GM19324 (cell line): ENCODE data around the gene ARHGDIB.

ENCODE experiments used
- ATAC-seq: cut with Tn5 transposase; IDR thresholded peaks from one replicate; pipeline ENCODE4 v1.9.1; 2021; ENCODE audit warnings: mild to moderate bottlenecking, moderate library complexity; ENCODE audit not compliant: unreplicated experiment, low FRiP score

ARHGDIB gene

DNA sequence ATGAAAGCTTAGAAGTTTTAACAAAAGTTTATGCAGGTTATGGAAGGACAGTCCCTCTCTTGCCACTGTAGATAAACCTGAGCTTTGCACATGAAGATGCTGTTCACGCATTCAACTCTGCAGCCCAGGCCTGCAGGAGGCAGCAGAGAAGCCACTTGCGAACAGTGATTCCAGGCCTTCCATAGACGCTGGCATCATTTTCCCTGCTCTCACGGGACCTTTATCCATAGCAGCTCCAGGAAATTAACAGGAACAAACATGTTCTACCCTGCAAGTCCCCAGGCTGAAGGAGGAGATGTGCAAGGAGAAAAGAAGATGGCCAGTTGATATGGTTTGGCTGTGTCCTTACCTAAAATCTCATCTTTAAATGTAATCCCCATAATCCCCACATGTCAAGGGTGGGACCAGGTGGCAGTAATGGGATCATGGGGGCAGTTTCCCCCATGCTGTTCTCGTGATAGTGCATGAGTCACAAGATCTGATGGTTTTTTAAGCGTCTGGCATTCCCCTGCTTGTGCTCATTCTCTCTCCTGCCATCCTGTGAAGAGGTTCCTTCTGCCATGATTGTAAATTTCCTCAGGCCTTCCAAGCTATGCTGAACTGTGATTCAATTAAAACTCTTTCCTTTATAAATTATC is 25.1 kb downstream of the ARHGDIB start:
- no peak for ATAC-seq

DNA sequence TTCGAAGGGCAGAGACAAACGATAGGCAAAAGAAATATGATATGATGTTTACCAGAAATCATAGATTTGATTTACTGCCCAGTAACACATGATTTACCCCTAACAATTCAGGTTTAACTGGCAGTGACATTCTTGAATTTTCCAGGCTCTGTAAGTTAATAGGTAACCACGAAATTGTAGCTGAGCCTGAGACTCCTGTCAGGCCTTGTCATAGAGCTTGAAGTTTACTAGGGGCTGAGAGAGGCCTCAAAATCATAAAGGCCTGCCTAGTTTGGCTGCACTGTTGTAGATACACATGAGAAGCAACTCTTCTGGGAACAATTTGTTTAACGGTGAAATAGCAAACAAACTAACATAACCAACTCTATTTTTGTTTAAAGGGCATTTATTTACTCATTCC is 26.4 kb downstream of the ARHGDIB start:
- ATAC-seq, result no peak

DNA sequence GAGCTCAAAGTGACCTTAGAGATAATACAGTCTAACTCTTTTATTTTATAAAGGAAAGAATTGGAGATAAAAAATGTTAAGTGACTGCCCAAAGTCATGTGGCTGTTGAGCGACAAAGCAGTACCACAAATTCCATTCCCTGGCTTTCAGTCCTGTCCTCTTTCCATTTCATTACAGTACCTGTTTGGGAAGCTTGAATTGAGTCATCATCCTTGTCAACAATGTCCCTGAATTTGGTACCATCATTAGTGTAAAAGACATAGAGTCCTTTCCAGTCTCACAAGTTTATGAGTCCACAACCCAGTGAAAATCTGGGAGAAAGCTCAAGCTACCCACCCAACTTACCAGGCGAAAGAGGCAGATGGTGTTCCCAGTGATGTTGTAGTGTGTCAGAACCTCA is 26.9 kb downstream of the ARHGDIB start:
- no peak for ATAC-seq

DNA sequence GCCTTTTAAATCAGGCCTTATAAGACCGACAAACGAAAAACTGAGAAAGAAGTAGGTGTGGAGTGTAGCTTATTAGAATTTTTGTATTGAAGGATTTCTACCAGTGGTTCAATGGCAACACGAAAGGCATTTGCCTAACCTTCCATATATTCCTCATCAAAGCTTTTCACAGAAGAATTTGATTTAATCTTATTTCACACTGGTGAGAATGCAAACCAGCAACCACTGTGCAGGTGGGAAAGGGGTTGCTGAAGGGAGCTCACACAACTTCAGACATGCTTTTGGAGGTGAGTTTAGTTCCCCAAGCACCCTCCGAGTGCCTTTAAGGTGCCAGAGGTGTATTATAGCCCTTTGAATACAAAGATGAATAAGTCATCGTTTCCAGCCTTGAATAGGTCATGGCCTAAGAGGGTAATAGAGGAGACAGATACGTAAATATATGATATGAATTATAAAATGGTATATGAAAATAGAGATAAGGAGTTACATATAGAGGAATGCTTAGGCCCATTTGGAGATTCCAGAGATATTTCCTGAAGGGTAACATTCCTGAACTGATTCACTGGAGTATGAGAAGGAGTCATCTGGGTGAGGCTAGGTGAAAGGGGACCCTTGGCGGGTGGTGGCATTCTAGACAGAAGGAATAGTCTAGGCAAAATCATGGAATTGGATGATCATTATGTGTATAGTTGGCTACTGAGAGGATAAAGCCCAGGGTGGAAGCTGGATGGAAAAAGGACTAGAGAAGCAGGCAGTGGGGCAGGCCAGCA is 29.4 kb downstream of the ARHGDIB start:
- ATAC-seq, result no peak

DNA sequence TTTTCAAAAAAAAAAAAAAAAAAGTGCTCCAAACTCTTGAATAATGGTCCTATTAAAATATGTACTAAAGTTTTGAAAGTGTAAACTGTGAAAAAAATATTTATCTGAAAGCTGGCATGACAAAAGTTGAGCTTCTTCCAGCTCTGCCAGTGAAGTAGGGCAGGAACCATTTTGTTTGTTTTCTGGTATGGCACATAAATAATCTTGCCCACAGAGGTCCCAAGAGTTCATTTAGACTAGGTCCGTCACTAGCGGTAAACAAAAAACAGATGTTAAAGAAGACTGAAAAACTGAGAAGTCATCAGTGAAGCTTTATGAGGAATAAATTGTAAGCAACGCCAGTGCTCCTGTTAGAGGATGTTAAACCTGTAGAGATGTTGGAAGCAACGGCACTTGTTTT is 30.0 kb downstream of the ARHGDIB start:
- ATAC-seq, result no peak

DNA sequence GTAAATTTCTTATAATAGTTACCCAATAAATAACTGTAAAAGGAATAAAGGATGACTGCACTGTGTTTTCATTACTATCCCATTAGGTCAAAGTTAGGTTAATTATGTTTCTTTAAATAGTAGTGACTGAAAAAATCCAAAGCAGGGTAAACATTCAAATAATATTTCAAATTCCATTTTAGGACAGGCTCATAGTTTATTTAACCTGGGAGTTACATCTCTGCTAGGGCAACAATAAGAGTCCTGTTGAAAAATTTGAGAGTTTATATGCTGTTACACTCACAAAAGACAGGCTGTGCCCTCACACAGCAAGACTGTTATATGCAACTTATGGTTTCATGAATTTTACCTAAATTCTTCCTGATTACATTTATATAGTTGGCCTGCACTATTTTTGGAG is 31.1 kb downstream of the ARHGDIB start:
- no peak for ATAC-seq

DNA sequence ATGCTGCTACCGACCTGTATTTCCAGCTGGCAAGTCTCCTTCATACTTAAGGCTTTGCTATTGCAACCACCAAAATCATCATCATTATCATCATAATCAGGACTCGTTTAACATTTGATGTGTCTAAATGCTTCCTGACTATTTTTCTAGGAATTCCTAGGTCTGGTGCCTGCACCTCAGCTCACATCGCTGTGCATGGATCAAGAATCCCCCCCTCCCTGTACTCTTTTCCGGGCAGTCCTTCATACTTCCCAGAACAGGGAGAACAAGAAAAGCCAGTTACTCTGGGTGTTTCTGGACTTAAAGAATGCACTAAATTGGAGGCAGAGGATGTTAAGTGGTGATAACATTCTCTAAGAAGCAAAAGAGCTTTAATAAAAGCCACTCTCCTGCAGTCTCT is 32.5 kb downstream of the ARHGDIB start:
- ATAC-seq, result no peak

DNA sequence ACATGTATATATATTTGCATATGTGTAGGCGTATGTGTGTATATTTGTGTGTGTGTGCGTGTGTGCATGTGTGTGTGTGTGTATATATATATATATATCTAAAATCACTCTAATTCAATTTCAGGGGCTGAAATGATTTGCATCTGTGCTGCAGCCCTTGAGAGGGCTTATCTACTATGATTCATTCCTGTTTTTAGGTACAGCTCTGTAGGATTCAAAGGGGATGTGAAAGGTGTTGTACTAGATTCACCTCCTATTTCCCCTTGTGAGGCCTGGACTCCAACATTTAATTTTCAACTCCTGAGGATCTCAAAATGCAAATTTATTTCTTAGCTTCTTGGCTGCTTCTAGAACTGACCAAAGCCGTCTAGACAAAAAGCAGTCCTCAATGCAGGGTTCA is 34.1 kb downstream of the ARHGDIB start:
- ATAC-seq, result no peak

DNA sequence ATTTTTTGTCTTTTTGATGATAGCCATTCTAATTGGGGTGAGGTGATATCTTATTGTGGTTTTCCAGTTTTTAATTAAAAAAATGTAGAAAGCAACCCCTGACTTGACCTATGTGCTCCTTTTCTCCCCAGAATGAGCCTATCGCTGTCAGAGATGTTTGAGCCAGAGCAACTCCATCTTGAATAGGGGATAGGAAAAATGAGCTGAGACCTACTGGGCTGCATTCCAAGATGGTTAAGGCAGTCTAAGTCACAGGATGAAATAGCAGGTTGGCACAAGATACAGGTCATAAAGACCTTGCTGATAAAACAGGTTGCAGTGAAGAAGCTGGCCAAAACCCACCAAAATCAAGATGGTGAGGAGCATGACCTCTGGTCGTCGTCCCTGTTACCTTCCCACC is 36.9 kb downstream of the ARHGDIB start:
- ATAC-seq, result no peak

DNA sequence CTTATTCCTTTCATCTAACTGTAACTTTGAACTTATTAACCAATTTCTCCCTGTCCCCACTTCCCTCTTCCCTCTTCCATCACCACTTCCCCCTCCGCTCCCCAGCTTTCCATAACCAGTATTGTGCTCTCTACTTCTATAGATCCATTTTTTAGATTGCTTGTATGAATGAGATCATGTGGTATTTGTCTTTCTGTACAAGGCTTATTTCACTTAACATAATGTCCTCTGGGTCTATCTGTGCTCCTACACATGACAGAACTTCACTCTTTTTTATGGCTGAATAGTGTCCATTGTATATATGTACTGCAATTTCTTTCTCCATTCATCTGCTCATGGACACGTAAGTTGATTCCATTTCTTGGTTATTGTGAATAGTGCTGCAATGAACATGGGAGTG is 37.5 kb downstream of the ARHGDIB start:
- no peak for ATAC-seq

DNA sequence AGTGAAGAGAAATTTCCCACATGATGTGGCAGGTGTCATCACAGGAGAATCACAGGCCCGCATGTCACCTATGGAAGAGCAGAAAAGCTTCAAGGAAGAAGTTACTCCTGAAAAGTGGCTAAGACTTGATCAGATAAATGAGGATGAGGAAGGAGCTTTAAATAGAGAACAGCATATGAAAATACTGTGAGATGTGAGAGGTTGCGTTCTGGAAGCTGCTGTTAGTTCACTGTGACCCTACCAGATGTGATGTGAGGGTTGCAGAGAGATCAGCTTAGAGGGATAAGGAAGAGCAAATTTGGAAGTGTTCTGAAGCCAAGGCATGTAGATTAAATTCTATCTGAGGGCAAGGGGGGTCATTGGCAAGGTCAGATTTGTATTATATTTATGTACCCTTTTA is 40.2 kb downstream of the ARHGDIB start:
- ATAC-seq, result peak; percentile 67

DNA sequence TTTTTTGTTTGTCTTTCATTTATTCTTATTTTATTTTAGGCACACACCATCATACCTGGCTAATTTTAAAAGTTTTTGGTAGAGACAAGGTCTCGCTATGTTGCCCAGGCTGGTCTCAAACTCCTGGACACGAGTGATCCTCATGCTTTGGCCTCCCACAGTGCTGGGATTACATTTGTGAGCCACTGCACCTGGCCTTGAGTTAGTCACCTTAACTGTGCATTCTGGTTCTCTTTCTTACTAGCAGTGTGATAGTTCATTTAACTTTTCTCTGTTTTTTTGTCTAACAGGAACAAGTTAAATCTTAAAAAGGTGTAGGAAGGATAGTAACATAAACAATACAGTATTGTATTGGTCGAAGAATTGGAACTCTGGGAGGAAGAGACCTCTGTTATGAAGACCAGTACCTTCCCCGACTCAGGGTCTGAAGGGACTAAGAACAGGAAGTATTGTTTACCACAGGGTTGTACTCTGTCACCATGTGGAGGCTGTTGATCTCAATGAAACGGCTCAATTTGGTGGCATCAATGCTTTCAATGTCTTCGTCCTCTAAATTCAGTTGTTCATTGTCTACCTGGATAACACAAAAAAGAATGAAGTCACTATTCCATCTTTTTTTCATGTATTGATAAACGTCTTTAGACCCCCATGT is 40.8 kb downstream of the ARHGDIB start:
- ATAC-seq, result peak; percentile 74

DNA sequence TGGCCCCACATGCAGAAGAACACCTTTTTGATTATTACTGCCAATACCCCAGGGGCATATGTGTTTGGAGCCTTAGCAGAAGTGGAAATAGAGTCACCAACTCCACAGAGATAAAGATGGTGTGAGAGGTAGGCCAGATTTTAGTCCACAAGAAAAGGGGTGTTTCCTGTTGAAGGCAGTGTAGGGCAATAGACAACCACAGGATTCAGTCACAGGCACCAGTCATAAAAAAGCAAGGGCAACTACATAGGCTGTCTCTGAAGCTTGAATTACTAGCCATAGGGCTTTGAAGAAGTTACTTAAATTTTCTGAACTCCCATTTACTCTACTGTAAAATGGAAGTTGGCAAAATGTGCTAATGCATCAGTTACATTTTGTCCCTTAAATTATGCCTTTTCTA is 41.9 kb downstream of the ARHGDIB start:
- no peak for ATAC-seq

DNA sequence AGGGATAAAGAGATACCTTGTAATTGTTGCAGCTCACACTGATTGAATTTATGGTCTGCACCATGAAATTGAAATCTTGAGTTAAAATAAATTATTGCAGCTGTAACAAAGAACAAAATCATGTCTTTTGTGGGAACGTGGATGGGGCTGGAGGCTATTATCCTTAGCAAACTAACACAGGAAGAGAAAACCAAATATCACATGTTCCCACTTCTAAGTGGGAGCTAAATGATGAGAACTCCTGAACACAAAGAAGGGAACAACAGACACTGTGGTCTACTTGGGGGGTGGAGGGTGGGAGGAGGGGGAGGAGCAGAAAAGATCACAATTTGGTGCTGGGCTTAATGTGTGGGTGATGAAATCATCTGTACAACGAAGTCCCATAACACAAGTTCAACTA is 45.7 kb downstream of the ARHGDIB start:
- ATAC-seq, result no peak

DNA sequence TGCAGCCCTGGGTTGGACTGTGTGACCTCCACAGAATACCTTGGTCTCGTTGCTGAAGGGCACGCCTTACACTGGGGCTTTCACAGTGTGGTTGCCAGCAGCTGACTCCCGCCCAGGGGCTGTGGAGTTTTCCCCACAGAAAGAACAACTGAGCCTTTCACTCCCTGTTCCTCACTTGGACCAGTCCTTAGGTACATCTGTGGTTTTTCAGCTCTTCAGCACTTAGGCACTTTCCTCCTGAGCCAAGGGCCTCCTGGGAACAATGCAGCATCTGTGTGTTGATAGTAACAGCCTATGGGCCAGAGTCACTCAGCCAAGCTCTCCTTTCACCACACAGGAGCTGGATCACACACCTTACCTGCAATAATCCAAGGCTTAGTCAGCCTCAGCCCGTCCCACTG is 48.0 kb downstream of the ARHGDIB start:
- no peak for ATAC-seq

DNA sequence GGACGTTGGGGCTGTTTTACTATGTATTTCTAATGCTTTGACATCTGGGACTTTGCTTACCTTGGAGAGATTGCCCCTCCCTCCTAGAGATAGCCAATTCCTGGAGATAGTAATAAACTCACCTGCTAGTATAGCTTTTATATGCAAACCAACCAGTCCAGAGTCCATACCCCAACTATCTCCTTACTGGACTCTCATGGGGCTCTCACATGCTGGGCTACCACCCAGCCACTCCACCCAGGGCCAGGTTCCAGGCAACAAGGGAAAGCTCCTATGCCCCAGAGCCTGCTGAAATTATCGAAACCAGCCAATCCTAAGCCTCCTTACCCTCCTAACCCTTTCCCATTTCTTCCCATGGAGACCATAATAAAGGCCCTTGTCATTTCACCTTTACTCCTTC is 50.3 kb downstream of the ARHGDIB start:
- no peak for ATAC-seq

DNA sequence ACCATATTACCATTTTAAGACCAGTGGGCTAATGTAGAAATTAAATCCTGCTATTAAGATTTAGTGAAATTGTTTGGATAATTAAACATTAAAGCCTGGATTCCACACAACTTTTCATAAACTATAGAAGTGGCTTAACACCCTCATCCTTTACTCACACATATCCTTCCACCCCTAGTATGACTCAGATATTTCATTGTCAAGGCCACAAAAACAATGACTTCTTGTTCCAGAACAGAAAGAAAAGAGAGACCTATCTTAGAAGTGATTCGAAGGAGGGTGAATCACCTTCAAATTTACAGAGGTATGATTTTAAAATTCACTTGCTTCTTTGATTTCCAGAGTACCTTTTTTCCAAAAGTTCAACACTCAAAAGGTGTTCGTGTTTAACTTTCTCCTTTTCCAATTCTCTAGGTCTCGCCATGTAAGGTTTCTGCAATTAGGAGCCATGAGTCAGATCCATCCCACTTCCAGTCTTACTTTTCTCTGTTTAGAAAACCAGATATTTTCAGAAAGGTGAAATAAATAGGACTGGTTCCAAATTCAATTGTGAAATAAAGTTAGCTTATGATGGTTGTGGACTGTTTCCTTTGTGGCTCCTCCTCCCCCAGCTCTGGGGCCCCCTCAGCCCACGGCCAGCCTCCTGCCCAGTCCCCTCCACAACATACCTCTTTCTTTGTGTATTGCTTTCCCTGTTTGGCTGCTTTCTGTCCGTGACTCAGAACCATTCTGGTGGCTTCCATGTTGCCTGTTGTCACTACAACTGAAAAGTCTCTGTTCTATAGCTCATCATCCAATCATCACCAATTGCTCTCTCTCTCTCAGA is 51.1 kb downstream of the ARHGDIB start:
- ATAC-seq, result no peak

DNA sequence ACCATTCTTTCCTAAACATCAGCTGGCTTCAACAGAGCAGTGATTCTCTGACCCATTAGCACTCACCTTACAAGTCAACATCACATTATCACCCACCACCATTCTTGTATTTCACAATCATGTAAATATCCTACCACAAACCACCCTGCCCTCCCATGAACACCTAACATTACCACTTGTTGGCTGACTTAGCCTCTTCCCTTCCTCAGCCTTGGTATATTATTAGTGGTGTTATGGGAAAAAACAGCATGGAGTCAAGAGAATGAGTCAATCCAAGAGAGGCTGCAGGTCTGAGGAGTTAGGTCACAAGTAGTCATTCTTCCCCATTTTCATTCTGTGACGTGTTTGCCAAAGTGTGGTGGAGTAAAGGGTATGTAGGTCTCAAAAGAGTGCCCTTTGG is 53.4 kb downstream of the ARHGDIB start:
- ATAC-seq, result no peak

DNA sequence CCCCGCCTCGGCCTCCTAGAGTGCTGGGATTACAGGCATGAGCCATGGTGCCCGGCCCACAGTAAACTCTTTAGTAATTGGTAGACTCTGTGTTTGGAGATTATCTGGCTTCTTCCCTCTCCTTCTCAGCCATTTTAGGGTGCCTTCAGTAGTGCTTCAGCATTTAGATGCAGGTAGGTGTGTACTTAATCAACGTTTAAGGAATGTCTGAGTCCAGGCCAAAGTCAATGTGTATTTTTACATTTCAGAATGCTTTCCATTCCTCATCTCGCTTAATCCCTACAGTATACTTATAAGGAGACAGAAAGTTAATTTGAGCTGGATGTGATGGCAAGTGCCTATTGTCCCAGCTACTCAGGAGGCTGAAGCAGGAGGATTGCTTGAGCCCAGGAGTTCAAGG is 55.3 kb downstream of the ARHGDIB start:
- no peak for ATAC-seq

DNA sequence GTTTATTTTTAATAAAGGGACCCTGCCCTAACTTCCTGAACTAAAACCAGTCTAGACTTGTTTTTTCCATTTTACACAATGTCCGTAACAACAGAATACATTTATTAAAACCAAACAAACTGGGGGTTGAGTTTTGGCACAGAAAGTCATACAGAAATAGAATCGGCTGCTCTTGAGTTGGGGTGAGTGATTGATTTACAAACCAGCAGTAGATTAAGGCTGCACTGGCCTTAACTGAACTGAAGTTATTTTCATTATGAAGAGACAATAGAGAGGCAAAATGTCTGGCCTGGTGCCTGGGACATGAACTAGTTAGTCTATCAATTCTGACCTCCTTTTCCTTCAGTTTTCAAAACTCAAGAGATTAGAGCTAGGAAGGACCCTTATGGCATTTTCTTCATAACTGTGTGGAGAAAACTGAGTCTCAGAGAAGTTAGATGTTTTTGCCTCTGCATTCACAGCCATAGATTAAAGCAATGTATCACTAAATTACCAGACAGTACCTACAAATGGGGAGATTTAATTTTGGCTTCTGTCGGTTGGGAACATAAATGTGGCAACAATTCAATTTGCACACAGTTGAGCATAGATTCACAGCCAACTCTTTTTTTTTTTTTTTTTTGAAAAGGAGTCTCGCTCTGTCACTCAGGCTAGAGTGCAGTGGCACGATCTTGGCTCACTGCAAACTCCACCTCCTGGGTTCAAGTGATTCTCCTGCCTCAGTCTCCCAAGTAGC is 56.0 kb downstream of the ARHGDIB start:
- ATAC-seq, result no peak
